RWPE2 (cell line): ENCODE results near the gene DAB2.
"Not testable (repeated sequence)": the region's sequence is repeated elsewhere in the genome, so short reads cannot be mapped to it uniquely, and the experiment has no call there.

ENCODE experiments used
- ATAC-seq: fragments of 200-7000 bp; cut with Tn5 transposase; 3 replicates; pipeline ENCODE4 v1.9.1; 2021; ENCODE audit warnings: low read depth
- DNase-seq: peaks from one replicate; pipeline ENCODE4 v3.0.0-alpha.2; 2020; ENCODE audit warnings: low spot score
- H3K27ac ChIP-seq: fragments of 450-650 bp; 2 replicates; pipeline ENCODE4 v1.5.1; 2017; ENCODE audit warnings: mild to moderate bottlenecking; ENCODE audit not compliant: poor library complexity, severe bottlenecking
- H3K27me3 ChIP-seq: fragments of 250-450 bp; sonication (Bioruptor Pico); 2 replicates; pipeline ENCODE4 v1.5.1; 2021; ENCODE audit warnings: mild to moderate bottlenecking, moderate library complexity; ENCODE audit not compliant: insufficient read depth, poor library complexity, severe bottlenecking
- H3K36me3 ChIP-seq: fragments of 250-450 bp; sonication (Bioruptor Pico); 2 replicates; pipeline ENCODE4 v1.5.1; 2020; ENCODE audit warnings: low read depth, mild to moderate bottlenecking, moderate library complexity
- H3K4me1 ChIP-seq: fragments of 250-450 bp; sonication (Bioruptor Pico); 2 replicates; pipeline ENCODE4 v1.5.1; 2021; ENCODE audit warnings: mild to moderate bottlenecking, moderate library complexity; ENCODE audit not compliant: insufficient read depth, poor library complexity, severe bottlenecking
- H3K4me3 ChIP-seq: fragments of 250-450 bp; sonication (Bioruptor Pico); 2 replicates; pipeline ENCODE4 v1.5.1; 2021; ENCODE audit warnings: mild to moderate bottlenecking, moderate library complexity; ENCODE audit not compliant: severe bottlenecking
- H3K9me3 ChIP-seq: fragments of 250-450 bp; sonication (Bioruptor Pico); 2 replicates; pipeline ENCODE4 v1.5.1; 2021; ENCODE audit warnings: mild to moderate bottlenecking, moderate library complexity; ENCODE audit not compliant: severe bottlenecking
- CTCF ChIP-seq: fragments of 450-650 bp; IDR thresholded peaks from one replicate; pipeline ENCODE4 v1.5.1; 2017; ENCODE audit warnings: mild to moderate bottlenecking, moderate library complexity; ENCODE audit not compliant: poor library complexity, severe bottlenecking

The DAB2 gene

GRCh38 chr5:39409033-39409432, 15.7 kb downstream of the DAB2 start:
- Histone ChIP-seq H3K4me1 (peaks cover 27% of the 10 kb centered on the region), H3K9me3 (no peaks in the 10 kb centered on the region), H3K27ac (no peak overlapping the region), H3K27me3 (no peaks in the 10 kb centered on the region), H3K4me3 (no peak overlapping the region), H3K36me3 (no peaks in the 10 kb centered on the region)
- ATAC-seq (no peak), DNase-seq (no peak)
- TF ChIP-seq CTCF = no peak

- no peak for TF ChIP-seq CTCF
- H3K36me3 ChIP-seq = no peaks in the 10 kb centered on the region
- H3K27me3 ChIP-seq = no peaks in the 10 kb centered on the region
- no peak for ATAC-seq
- H3K4me3 ChIP-seq = no peak overlapping the region
- H3K9me3 ChIP-seq = no peaks in the 10 kb centered on the region
- H3K27ac ChIP-seq = no peak overlapping the region
- no peak for DNase-seq
- no peaks in the 10 kb centered on the region for H3K4me1 ChIP-seq
These were observed 19.5 kb downstream of the DAB2 start for GRCh38 chr5:39405083-39405843.

GRCh38 chr5:39403761-39404160, 21.0 kb downstream of the DAB2 start:
- not testable (repeated sequence) for H3K27ac ChIP-seq, H3K4me3 ChIP-seq, H3K27me3 ChIP-seq, H3K36me3 ChIP-seq, ATAC-seq, H3K9me3 ChIP-seq, DNase-seq
- H3K4me1 ChIP-seq = peaks cover 11% of the 10 kb centered on the region

GRCh38 chr5:39402140-39402539, 22.6 kb downstream of the DAB2 start:
- ATAC-seq, DNase-seq, H3K9me3 ChIP-seq, H3K4me3 ChIP-seq, H3K27ac ChIP-seq, H3K36me3 ChIP-seq, H3K27me3 ChIP-seq: not testable (repeated sequence)
- H3K4me1 ChIP-seq = peaks cover 11% of the 10 kb centered on the region

GRCh38 chr5:39400713-39401578, 23.8 kb downstream of the DAB2 start:
- DNase-seq (no peak), ATAC-seq (no peak)
- Histone ChIP-seq H3K4me1 (peaks cover 11% of the 10 kb centered on the region), H3K36me3 (no peaks in the 10 kb centered on the region), H3K9me3 (no peaks in the 10 kb centered on the region), H3K27me3 (no peaks in the 10 kb centered on the region), H3K27ac (no peak overlapping the region), H3K4me3 (no peak overlapping the region)
- TF ChIP-seq CTCF = no peak
